T-helper 1 cell (primary cell): ENCODE results near the gene TAS2R46.
"Not testable (repeated sequence)": the region's sequence is repeated elsewhere in the genome, so short reads cannot be mapped to it uniquely, and the experiment has no call there.

Source experiments
- DNase-seq, 5 donors: peaks; one replicate each; pipeline ENCODE4 v3.0.0-alpha.2; 2012 to 2020
- total RNA-seq, 4 donors: gene quantifications; one replicate each; lab custom pipeline; 2026; lab: John Stamatoyannopoulos, UW

Gene TAS2R46, protein sequence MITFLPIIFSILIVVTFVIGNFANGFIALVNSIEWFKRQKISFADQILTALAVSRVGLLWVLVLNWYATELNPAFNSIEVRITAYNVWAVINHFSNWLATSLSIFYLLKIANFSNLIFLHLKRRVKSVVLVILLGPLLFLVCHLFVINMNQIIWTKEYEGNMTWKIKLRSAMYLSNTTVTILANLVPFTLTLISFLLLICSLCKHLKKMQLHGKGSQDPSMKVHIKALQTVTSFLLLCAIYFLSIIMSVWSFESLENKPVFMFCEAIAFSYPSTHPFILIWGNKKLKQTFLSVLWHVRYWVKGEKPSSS
- total RNA-seq, result 0 to 1.8 (median 0.85) reads per million in 4 donors

DNA sequence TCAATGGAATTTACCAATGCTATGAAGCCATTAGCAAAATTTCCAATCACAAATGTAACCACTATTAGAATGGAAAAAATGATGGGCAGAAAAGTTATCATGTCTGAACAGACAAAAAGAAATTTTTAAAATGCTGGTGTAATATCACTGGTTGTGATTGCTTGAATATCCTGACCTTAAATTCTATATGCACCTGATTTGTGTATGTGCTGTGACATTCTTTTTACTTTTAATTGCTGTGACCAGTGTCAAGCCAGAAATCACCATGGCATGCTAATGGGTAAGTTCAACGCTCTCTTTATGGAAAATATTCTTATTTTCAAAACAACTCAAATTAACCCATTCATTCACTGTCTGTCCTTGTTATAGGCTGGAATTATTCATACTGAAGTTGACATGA, at the start of gene TAS2R46:
Gene TAS2R46 (minus strand): TSS at position 101 of the 400 bp plus-strand sequence. CDS start 0 bp downstream, at position 101.
- not testable (repeated sequence) for DNase-seq

DNA sequence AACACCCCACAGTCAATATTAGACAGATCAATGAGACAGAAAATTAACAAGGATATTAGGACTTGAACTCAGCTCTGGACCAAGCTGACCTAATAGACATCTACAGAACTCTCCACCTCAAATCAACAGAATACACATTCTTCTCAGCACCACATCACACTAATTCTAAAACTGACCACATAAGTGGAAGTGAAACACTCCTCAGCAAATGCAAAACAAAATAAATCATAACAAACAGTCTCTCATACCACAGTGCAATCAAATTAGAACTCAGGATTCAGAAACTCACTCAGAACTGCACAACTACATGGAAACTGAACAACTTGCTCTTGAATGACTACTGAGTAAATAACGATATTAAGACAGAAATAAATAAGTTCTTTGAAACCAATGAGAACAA, 49.1 kb upstream of the TAS2R46 start:
- not testable (repeated sequence) for DNase-seq

DNA sequence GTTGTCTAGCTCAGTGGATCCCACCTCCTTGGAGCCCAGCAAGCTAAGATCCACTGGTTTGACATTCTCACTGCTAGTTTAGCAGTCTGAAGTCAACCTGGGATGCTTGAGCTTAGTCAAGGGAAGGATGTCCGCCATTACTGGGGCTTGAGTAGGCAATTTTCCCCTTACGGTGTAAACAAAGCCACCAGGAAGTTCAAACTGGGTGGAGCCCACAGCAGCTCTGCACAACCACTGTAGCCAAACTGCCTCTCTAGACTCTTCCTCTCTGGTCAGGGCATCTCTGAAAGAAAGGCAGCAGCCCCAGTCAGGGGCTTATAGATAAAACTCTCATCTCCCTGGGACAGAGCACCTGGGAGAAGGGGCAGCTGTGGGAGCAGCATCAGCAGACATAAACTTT, 46.8 kb upstream of the TAS2R46 start:
- DNase-seq, result no peak

DNA sequence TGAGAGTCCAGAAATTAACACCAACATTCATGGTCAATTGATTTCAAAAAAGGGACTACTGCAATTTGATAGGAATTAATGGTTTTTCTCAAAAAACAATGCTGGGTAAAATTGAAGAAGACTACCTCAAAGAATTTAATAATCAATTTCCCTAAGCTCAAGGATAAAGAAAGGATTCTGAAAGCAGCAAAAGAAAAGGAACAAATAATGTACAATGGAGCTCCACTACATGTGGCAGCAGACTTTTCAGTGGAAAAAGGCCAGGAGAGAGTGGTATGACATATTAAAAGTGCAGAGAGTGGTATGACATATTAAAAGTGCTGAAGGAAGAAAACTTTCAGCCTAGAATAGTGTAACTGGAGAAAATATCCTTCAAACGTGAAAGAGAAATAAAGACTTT, 45.6 kb upstream of the TAS2R46 start:
- DNase-seq, result no peak

DNA sequence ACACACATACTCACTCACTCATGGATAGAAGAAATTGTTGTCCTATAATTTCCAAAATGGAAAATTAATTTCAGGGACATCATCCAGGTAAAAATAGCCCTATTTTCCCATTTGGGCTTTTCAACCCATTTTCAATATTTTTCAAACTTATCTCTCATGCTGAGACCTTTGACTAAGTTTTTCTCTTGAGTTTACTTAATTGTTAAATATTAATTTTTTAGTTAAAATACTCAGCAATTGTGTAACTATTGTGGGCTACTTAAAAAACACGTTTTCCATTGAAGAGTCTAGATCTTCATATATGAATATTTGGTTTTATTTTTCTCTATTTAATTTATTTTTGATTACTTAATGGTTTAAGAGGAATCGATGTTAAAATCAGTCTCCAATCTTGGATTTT, 44.2 kb upstream of the TAS2R46 start:
- DNase-seq, result no peak

DNA sequence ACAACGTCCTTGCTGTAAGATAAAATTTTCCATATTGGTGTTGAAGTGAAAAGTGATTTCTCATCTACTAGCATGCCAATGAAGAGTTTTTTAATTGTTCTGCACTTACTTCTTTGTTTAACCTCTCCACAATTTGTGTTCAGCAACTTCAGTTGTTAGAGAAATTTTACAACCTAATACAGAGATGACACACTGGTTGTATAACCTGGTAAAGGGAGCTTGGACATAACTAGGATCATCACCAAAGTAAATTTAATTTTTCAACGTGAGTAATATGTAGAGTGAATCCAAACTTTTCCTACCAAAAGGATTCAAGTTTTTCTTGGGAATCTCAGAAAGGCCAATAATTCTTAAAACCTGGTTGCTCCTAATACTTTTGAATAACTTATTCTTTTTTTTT, 43.5 kb upstream of the TAS2R46 start:
- DNase-seq, result no peak

DNA sequence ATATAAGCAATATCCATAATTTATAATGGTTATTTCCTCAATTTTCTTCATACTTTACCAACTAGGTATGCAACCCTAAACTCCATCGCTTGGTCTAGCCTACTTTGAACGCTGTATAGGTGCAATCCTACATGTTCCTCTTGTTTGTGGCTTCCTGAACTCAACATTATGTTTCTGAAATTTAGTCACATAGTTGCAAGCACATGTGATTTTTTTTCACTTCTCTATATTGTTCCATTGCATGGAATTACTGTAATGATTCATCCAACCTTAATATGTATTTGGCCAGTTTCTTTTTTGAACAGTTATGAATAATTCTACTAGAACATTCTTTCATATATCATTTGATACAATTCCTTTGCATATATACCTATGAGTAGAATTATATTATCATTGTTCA, 32.8 kb upstream of the TAS2R46 start:
- DNase-seq, result not testable (repeated sequence)

DNA sequence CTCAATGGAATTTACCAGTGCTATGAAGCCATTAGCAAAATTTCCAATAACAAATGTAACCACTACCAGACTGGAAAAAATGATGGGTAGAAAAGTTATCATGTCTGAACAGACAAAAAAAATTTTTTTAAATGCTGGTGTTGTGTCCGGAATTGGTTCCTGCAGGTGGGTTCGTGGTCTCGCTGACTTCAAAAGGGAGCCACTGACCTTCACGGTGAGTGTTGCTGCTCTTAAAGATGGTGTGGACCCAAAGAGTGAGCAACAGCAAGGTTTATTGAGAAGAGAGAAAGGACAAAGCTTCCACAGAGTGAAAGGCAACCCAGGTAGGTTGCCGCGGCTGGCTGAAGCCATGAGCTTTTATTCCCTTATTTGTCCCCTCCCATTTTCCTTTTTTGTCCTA, 30.0 kb upstream of the TAS2R46 start, which contains the start of gene TAS2R43:
Gene TAS2R43 (minus strand): TSS at position 186 of the 400 bp plus-strand sequence. CDS start 84 bp downstream, at position 102.
- no peak for DNase-seq

DNA sequence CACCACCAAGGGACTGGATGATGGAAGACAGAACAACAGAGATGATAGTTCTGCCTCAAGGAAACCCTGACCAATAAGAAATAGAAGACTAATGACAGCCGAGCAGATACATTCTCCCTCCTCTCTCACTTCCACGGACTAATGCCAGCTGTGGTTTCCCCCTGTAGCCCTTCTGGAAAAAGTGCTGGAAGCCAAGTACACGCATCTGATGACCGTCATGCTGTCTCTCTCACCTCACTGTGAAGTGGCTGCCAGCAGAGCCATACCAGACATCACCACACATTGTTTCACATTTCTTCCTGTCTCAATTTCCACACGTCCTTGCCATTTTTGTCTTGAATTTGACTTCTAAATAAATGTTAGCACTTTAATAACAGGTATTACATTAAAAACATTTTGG, 27.2 kb upstream of the TAS2R46 start:
- DNase-seq, result no peak

DNA sequence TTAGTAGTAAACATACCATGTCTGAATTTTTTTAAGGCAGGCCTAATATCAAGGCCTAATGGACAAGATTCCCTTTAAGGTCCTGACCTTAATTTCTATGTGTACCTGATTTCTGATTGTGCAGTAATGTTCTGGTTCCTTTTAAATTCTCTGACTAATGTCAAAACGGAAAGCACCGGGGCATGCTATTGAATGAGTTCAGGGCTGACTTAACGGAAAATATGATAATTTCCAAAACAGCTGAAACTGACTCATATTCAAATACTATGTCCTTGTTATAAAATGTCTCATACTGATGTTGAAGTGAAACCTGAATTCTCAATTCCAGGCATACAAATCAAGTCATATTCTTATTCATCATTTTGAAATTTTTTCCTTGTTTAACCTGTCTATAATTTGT, 23.3 kb upstream of the TAS2R46 start:
- peak in 1 of 5 donors; percentile 45 for DNase-seq

DNA sequence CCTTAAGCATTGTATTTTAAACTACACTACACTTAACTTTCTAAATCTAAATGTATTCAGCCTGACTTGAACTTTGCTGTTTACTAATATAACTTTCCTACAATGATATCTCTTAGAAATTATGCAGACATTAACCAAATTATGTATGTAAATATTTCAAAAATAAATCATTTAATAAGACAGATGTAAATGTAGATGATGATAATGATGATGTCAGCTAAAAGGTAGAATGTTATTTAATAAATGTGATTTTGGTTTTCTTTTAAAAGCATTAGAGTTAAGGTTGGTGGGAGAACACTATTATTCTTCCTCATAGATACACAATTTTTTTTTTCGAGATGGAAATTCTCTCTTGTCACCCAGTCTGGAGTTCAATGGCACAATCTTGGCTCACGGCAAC, 19.9 kb upstream of the TAS2R46 start:
- no peak for DNase-seq

DNA sequence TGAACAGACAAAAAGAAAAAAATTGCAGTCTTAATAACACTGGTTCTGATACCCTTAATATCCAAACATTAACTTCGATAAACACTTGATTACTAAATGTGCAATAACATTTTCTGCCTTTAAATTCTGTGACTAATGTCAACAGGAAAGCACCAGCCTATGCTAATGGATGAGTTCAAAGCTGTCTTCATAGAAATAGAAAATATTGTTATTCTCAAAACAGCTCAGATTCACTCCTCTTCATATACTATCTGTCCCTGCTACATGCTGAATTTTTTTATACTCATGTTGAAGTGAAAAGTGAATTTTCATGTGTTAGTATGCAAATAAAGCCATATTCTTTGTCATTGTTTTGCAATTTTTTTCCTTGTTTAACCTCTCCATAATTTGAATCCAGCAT, 16.2 kb upstream of the TAS2R46 start:
- DNase-seq, result no peak

DNA sequence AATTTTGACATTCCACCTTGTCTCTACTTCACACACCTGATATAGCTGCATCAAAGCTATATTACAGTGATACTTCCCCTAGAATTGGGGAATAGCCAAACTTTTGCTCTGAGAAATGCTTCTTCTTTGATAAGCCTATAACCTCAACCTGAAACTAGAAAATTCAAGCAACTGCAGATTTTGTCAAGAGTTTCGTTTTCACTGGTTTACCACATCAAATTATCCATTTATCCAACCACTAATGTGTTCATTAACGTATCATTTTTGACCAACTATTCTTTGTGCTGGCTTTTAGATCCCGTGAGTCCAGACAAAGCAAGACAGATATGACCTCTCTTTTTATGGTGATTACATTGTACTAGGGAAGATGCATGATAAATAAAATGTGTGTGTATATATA, 13.5 kb upstream of the TAS2R46 start:
- no peak for DNase-seq

DNA sequence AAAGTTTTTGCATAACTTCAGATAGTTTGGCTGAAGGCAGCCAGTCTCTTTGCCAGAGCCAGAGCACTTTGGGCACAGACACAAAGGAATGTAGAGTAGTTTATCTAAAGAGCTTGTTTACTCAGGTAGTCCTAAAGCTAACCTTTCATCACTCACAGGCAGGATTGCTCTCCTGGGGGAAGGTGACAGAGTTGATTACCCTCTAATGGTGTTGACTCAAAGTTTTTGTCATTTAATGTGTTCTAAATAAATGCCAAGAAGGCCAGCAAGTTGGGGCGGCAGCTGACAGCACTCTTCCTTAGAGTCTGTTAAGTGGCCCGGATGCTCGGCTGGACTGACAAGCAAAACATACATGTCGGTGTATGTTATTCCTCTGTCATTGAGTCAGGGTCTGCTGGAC, 9.3 kb upstream of the TAS2R46 start:
- DNase-seq, result no peak

DNA sequence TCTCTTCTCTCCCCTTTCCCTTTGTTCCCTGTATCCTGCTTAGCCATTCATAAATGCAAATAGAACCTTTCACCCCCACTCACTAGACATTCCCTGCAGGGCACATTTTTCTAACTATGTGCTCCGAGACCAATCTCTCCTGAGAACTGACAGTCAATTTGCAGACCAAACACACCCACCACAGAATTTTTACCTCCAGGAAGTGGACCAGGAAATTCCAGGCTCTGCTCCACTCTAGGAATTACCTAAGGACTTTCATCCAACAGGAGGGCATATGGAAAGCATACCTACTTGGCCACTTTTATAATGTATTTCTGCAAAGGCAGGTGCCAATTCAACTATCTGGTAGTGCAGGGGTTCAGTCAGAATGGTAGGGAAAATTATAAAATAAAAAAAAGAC, 8.9 kb upstream of the TAS2R46 start:
- no peak for DNase-seq

DNA sequence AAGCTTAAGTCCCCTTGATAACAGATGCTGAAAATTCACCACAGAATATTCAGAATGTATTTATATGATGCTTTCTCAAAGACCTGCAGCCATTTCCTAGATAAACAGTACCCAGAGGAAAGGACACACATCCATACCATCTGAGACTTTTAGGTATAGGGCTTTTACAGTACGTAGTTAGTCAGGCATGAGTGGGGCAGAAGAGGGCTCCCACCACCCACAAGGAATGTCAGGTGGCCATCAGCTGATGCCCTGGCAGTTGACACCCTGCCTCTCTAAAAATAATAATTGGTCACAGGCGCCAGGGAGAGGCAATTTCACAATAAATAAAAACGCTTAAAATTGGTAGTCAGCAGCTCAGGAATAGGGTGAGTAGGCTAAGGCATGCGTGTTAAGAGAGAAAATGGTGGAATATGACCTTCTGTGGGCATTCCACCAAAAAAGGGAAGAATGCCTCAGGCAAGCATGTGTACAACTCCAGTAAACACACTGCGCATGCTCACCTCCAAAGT, 7.8 kb upstream of the TAS2R46 start:
- DNase-seq, result no peak

DNA sequence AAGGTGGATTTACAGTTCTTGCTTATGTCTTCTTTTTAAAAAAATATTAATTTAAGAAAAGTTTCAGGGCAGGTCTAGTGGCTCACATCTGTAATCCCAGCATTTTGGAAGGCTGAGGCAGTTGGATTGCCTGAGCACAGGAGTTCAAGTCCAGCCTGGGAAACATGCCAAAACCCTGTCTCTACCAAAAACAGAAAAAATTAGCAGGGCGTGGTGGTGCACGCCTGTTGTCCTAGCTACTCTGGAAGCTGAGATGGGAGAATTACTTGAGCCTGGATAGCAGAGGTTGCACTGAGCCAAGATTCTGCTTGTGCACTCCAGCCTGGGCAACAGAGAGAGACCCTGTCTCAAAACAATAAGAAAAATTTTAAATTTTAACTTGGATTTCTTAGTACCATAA, 5.4 kb upstream of the TAS2R46 start:
- no peak for DNase-seq

DNA sequence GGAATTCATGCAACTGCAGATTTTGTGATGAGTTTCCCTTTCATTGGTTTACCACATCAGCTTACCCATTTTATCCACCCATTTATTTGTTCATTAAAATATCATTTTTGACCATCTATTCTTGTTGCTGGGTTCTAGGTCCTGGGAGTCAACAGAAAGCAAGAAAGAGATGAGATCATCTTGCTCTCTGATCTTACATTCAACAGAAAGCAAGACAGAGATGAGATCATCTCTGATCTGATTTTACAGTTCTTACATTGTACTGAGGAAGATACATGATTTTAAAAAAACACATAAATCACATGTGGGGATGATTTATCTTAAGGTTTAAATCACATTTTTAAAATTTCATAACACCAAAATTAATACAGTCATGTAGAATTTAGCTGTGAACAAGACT, 2.3 kb downstream of the TAS2R46 start:
- no peak for DNase-seq

DNA sequence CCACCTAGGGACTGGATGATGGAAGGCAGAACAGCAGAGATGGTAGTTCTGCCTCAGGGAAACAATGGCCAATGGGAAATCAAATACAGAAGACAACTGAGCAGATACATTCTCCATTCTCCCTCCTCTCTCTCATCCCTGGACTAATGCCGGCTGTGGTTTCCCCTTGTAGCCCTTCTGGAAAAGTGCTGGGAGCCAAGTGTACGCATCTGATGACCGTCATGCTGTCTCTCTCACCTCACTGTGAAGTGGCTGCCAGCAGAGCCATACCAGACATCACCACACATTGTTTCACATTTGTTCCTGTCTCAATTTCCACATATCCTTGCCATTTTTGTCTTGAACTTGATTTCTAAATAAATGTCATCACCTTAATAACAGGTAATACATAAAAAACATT, 3.1 kb downstream of the TAS2R46 start:
- DNase-seq, result no peak

DNA sequence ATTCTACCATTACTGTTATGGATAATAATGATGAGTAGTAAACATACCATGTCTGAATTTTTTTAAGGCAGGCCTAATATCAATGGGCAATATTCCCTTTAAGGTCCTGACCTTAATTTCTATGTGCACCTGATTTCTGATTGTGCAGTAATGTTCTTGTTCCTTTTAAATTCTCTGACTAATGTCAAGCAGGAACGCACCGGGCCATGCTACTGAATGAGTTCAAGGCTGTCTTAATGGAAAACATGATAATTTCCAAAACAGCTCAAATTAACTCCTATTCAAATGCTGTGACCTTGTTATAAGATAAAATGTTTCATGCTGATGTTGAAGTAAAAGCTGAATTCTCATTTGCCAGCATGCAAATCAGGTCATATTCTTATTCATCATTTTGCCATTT, 6.8 kb downstream of the TAS2R46 start:
- DNase-seq, result no peak

DNA sequence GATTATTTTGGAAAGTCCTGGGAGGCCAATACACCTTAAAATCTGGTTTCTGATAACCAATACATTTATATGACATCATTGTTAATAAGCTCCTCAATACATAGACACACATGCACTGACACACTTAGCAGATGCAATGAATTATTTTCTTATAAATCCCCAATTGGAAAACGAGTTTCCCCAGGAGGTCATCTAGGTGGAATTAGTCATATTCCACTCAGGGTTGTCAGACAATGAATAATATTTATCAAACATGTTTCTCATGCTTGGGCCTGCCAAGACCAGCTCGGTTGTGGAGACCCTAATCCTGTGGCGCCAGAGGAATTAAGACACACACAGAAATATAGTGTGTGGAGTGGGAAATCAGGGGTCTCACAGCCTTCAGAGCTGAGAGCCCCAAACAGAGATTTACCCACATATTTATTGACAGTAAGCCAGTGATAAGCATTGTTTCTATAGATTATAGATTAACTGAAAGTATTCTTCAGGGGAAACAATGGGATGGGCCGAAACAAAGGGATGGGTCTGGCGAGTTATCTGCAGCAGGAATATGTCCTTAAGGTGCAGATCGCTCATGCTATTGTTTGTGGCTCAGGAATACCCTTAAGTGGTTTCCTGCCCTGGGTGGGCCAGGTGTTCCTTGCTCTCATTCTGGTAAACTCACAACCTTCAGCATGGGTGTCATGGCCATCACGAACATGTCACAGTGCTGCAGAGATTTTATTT, 12.1 kb downstream of the TAS2R46 start:
- DNase-seq, result not testable (repeated sequence)

DNA sequence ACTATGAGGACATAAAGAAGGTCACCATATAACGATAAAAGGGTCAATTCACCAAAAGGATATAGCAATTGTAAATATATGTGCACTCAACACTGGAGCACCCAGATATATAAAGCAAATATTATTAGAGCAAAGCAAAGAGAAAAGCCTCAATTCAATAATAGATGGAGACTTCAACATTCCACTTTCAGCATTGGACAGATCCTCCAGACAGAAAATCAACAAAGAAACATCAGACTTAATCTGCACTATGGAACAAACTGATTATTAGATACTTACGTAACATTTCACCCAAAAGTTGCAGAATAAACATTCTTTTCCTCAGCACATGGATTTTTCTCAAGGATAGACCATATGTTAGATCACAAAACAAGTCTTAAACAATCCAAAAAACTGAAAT, 20.7 kb downstream of the TAS2R46 start:
- DNase-seq, result not testable (repeated sequence)

DNA sequence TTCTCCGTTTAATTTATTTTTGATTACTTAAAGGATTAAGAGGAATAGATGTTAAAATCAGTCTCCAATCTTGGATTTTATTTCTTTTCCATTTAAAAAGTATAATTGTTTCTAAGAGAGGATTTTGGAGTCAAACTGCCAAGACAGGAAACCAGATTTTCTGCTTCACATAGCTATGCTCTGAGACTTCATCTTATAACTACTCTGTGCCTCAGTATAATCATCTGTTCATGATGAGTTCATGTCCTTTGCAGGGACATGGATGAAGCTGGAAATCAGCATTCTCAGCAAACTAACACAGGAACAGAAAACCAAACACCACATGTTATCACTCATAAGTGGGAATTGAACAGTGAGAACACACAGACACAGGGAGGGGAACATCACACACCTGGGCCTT, 21.9 kb downstream of the TAS2R46 start:
- DNase-seq, result no peak

DNA sequence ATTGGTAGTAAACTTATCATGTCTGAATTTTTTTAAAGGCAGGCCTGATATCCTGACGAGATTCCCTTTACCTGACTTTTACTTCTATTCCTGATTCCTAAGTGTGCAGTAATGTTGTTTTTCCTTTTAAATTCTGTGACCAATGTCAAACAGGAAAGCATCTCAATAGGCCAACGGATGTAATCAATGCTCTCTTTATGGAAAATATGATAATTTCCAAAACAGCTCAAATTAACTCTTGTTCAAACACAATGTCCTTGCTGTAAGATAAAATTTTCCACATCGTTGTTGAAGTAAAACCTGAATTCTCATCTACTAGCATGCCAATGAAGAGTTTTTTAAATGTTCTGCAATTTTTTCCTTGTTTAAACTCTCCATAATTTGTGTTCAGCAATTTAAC, 22.9 kb downstream of the TAS2R46 start:
- no peak for DNase-seq
